LNCaP clone FGC (cell line): ENCODE results near the gene MACROD2.

Source experiments
- DNase-seq: peaks from one replicate; pipeline ENCODE4 v3.0.0-alpha.2; 2011; ENCODE audit warnings: low read depth
- H3K4me3 ChIP-seq: 2 replicates; pipeline ENCODE4 v1.5.1; 2011; ENCODE audit warnings: mild to moderate bottlenecking, low read depth, low read length, control low read depth
- TF ChIP-seq, protein P1 (sequence below): IDR thresholded peaks from 2 replicates; pipeline ENCODE4 v1.5.1; 2012; ENCODE audit warnings: mild to moderate bottlenecking; ENCODE audit not compliant: control insufficient read depth, insufficient read depth; ENCODE audit errors: extremely low read depth

Gene MACROD2

DNA sequence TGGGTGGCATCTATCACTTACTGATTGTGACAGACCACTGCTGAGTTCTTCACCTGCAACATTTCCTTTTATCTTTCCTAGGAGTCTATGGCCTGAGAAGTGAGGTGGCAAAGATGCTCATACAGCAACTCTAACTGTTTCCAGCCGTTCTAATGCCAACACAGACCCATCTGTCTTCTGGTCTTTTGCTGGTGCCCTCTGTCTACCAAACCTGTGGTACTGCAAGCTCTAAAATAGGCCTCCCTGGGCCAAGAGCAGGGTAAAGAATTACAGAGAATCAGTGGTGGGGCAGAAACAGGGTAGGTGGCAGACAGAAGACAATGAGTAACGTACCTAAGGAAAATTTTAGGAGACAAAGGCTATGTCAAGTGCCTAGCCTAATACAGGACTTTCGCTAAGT is 953.1 kb downstream of the MACROD2 start:
- TF ChIP-seq, protein P1, sequence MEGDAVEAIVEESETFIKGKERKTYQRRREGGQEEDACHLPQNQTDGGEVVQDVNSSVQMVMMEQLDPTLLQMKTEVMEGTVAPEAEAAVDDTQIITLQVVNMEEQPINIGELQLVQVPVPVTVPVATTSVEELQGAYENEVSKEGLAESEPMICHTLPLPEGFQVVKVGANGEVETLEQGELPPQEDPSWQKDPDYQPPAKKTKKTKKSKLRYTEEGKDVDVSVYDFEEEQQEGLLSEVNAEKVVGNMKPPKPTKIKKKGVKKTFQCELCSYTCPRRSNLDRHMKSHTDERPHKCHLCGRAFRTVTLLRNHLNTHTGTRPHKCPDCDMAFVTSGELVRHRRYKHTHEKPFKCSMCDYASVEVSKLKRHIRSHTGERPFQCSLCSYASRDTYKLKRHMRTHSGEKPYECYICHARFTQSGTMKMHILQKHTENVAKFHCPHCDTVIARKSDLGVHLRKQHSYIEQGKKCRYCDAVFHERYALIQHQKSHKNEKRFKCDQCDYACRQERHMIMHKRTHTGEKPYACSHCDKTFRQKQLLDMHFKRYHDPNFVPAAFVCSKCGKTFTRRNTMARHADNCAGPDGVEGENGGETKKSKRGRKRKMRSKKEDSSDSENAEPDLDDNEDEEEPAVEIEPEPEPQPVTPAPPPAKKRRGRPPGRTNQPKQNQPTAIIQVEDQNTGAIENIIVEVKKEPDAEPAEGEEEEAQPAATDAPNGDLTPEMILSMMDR: peak; percentile 27; the same call in 1 of the 2 replicates
- no peak for DNase-seq
- H3K4me3 ChIP-seq: no peak overlapping the region

DNA sequence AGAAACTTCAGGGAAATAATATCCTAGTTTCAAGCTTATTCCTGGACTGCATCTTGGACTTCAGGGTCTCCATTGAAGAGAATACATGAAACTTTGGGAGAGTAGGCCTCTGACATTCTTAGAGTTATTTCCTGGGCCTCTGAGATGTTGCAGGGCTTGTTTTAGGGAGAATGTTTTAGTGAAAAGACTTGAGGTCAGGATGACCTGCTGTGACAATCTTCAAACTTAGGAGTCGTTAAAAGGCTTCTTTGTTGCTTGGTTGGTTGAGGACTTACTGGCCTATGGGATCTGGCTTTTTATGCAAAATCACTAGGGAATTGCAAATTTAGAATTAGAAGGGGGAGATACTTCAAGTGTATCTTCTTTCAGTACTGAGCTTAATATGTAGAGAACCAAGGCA is 955.3 kb downstream of the MACROD2 start:
- TF ChIP-seq, protein P1: no peak
- no peak for DNase-seq
- H3K4me3 ChIP-seq: no peak overlapping the region

DNA sequence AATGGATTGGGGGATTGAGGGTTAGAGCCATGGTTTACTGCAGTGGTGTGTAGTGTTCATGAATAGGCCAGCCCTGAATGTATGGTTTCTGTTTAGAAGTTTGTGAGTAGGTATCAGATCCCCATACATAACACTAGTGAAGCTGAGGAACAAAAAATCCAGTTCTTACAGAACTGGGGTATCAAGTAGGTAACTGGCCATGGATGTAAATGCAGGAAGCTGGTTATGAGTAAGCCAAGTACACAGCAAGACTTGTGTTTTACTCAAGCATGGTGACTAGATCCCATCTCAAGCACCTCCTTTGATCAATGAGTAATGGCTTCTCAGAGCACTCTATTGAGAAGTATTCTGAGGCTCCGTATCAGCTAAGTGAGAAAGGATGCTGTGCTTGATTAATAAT is 955.8 kb downstream of the MACROD2 start:
- DNase-seq: no peak
- H3K4me3 ChIP-seq: no peak overlapping the region
- TF ChIP-seq, protein P1: no peak

DNA sequence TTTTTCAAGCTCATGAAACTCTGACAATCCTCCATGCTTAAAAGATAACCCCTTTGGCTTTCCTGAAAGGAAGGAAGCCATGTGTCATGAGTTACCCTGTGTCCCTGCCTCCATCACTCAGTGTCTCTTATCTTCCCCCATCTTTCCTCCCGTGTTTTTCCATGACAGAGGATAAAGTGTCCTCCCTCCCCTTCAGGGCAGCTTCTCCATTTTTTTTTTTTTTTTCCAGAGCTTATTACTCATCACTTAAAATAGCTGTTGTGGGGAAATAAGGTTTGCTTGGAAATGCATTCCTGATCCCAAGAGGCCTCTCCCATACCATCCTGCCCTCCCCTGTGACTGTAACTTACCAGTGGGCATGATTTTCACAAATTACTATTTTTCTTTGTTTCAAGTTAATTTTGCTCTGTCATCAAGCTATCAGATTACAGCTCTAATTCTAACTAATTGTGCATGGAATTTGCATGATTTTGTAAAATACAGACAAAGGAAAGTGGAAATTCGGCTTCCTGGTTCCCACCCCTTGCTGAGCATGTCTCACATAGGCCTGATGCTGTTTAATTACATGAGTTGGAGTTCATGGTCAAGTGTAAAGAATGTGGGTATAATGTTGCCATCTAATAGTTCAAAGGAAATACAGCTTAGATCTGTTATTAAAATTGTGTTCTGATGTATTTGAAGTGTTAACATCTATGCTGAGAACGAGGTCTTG is 956.5 kb downstream of the MACROD2 start:
- no peak for DNase-seq
- TF ChIP-seq, protein P1: no peak
- no peak overlapping the region for H3K4me3 ChIP-seq

DNA sequence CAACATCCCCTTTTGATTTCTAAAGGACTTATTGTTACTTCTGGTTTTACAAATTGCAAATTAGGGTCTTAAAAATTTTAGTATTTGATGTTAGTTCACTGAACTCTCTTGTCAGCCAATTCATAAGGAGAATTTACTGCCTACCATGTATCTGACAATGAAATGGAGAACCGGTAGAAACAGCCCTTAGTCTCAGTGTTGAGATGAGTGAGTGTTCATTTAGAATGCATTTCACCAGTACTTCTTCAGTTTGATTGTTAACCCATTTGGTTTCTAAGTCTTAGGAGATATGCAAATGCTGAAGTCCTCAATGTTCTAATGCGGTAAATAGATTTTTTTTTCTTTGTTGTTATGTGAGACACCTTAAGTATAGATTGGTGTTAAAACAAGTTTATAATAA is 958.4 kb downstream of the MACROD2 start:
- no peak for DNase-seq
- no peak overlapping the region for H3K4me3 ChIP-seq
- TF ChIP-seq, protein P1: no peak

DNA sequence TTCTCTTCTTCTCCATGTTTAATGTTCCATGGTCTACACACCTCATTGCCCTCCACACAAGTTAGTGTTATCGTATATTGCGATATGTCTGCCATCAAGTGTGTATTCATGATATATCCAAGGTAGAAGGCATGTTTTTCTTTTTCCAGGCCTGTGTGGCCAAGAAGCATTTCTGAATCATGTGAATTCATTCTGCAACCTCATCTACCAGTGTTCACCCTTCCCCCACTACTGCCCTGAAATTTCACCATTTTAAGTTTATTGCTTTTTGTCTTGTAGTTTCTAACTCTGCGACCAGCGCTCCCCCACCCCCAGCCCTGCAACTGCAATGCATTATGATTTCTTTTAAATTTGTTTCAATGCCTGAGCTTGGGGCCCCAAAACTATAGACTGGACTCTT is 960.1 kb downstream of the MACROD2 start:
- H3K4me3 ChIP-seq: no peak overlapping the region
- TF ChIP-seq, protein P1: no peak
- DNase-seq: no peak

DNA sequence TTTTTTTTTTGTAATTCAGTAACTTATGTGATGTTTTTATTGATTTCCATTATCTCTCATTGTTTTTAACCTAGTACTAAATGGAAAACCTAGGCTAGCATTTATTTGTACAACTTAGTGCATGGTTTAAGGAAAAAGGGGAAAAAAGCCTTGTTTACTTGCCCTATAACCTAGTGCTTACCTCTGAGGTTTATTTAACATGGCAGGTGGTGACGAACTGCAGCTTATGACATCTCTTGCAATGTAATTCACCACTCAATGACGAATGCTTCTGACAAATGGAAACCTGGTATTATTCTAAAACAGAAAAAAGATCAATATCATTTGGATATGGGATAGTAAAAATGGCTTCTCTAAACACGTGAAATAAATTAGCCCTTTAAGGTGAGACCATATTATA is 960.7 kb downstream of the MACROD2 start:
- H3K4me3 ChIP-seq: no peak overlapping the region
- no peak for DNase-seq
- TF ChIP-seq, protein P1: no peak
